Muscle of leg (tissue), 11 donors: Measurements from ENCODE around the gene TNNT1. TPM values are rescaled to one million over a fixed set of nuclear protein-coding genes. Genes with fewer than 3 reads are reported as not detected.
"Not testable (repeated sequence)": the region's sequence is repeated elsewhere in the genome, so short reads cannot be mapped to it uniquely, and the experiment has no call there.

ENCODE experiments used
- DNase-seq: peaks from one replicate; pipeline ENCODE4 v3.0.0; 2013
- H3K27ac ChIP-seq: one replicate; pipeline ENCODE4 v1.5.1; 2013; ENCODE audit warnings: mild to moderate bottlenecking, low read length, control low read depth
- H3K27me3 ChIP-seq: one replicate; pipeline ENCODE4 v1.6.1; 2013; ENCODE audit warnings: low read length; ENCODE audit not compliant: control insufficient read depth, insufficient read depth
- H3K36me3 ChIP-seq: one replicate; pipeline ENCODE4 v1.6.1; 2013; ENCODE audit warnings: low read length; ENCODE audit not compliant: control insufficient read depth, insufficient read depth
- H3K4me1 ChIP-seq: one replicate; pipeline ENCODE4 v1.6.1; 2013; ENCODE audit warnings: low read length; ENCODE audit not compliant: control insufficient read depth, insufficient read depth
- H3K4me3 ChIP-seq: one replicate; pipeline ENCODE4 v1.5.1; 2013; ENCODE audit warnings: low read length, control low read depth
- H3K9me3 ChIP-seq: replicated peaks from 2 replicates; pipeline ENCODE4 v1.6.1; 2013; ENCODE audit warnings: low read depth, low read length; ENCODE audit not compliant: control insufficient read depth
- WGBS: methylation state at CpG from one replicate; pipeline ENCODE4 v1.1.5; 2013; ENCODE audit warnings: missing lambda C conversion rate; ENCODE audit not compliant: insufficient coverage; 5-methylcytosine and 5-hydroxymethylcytosine counted together
- polyA plus RNA-seq, 8 donors: library from polyadenylated mRNA; unstranded; fragments of 120-200 nt; gene quantifications; one replicate each; pipeline versions ENCODE4 v1.2.1 to v1.2.3, GENCODE V29; 2013; ENCODE audit warnings: inconsistent platforms in 1 of 8, low replicate concordance in 1 of 8; ENCODE audit not compliant: insufficient read length in 8 of 8, insufficient read depth in 1 of 8
- total RNA-seq: library from RNA; stranded (reverse); fragments of 120-200 nt; gene quantifications from one replicate; pipeline ENCODE4 v1.2.4, GENCODE V29; 2013

The TNNT1 gene
- total and polyA plus RNA-seq, 9 donors = 387 to 1,171 (median 597) TPM

- H3K27ac ChIP-seq = no peak overlapping the region
- 46% methylated on average over 4 of the region's 4 CpGs for WGBS
- H3K9me3 ChIP-seq = no peaks in the 10 kb centered on the region
- H3K27me3 ChIP-seq = peaks cover 62% of the 10 kb centered on the region
- no peaks in the 10 kb centered on the region for H3K36me3 ChIP-seq
- H3K4me3 ChIP-seq = no peak overlapping the region
- peaks cover 23% of the 10 kb centered on the region for H3K4me1 ChIP-seq
- DNase-seq = no peak
Observed at GRCh38 chr19:55158423-55158822, 9.4 kb upstream of the TNNT1 start.

GRCh38 chr19:55157064-55157908, 8.3 kb upstream of the TNNT1 start, which contains the start of gene TNNI3:
Gene TNNI3 (minus strand): TSS chr19:55157732. CDS start chr19:55157589, 143 bp downstream.
- DNase-seq = no peak
- H3K27me3 ChIP-seq = peaks cover 53% of the 10 kb centered on the region
- no peak within 1 kb of the TSS for H3K4me3 ChIP-seq
- 41% methylated on average over 13 of the region's 39 CpGs for WGBS
- H3K4me1 ChIP-seq = peaks cover 23% of the 10 kb centered on the region
- H3K9me3 ChIP-seq = no peaks in the 10 kb centered on the region
- H3K27ac ChIP-seq = no peak within 1 kb of the TSS
- H3K36me3 ChIP-seq = no peaks in the 10 kb centered on the region

GRCh38 chr19:55156202-55157063, 7.4 kb upstream of the TNNT1 start:
- H3K4me3 ChIP-seq = no peak overlapping the region

GRCh38 chr19:55155784-55156183, 6.8 kb upstream of the TNNT1 start:
- not testable (repeated sequence) for H3K4me3 ChIP-seq, H3K27ac ChIP-seq, H3K9me3 ChIP-seq, DNase-seq, H3K36me3 ChIP-seq
- Histone ChIP-seq H3K27me3 (peaks cover 38% of the 10 kb centered on the region), H3K4me1 (peaks cover 23% of the 10 kb centered on the region)
- 2% methylated on average over 5 of the region's 5 CpGs for WGBS

More at GRCh38 chr19:55156202-55157063, 7.4 kb upstream of the TNNT1 start:
- Histone ChIP-seq H3K27ac (no peak overlapping the region), H3K9me3 (no peaks in the 10 kb centered on the region), H3K4me1 (peaks cover 23% of the 10 kb centered on the region), H3K27me3 (peaks cover 45% of the 10 kb centered on the region), H3K36me3 (no peaks in the 10 kb centered on the region)
- DNase-seq = no peak
- under 1% methylated on average over 36 of the region's 52 CpGs for WGBS

GRCh38 chr19:55153652-55154264, 4.8 kb upstream of the TNNT1 start:
- H3K27ac ChIP-seq = no peak overlapping the region
- no peaks in the 10 kb centered on the region for H3K36me3 ChIP-seq
- no peak for DNase-seq
- H3K9me3 ChIP-seq = no peaks in the 10 kb centered on the region
- 81% methylated on average over 10 of the region's 12 CpGs for WGBS
- H3K27me3 ChIP-seq = peaks cover 33% of the 10 kb centered on the region
- H3K4me1 ChIP-seq = peaks cover 27% of the 10 kb centered on the region
- no peak overlapping the region for H3K4me3 ChIP-seq

GRCh38 chr19:55152017-55152416, 3.0 kb upstream of the TNNT1 start:
- Histone ChIP-seq H3K4me3 (no peak overlapping the region), H3K4me1 (peaks cover 38% of the 10 kb centered on the region), H3K36me3 (no peaks in the 10 kb centered on the region), H3K27me3 (peaks cover 36% of the 10 kb centered on the region), H3K27ac (no peak overlapping the region), H3K9me3 (no peaks in the 10 kb centered on the region)
- no peak for DNase-seq

GRCh38 chr19:55147545-55148251, 1.3 kb downstream of the TNNT1 start:
- Histone ChIP-seq H3K4me1 (peaks cover 36% of the 10 kb centered on the region), H3K36me3 (peaks cover 8% of the 10 kb centered on the region), H3K9me3 (no peaks in the 10 kb centered on the region), H3K27ac (peak overlapping the region; percentile 74), H3K27me3 (peaks cover 54% of the 10 kb centered on the region), H3K4me3 (peak overlapping the region; percentile 38)
- 19% methylated on average over 7 of the region's 9 CpGs for WGBS
- DNase-seq = peak; percentile 84

GRCh38 chr19:55146705-55147273, 2.2 kb downstream of the TNNT1 start:
- H3K4me3 ChIP-seq = peak overlapping the region; percentile 14
- peaks cover 8% of the 10 kb centered on the region for H3K36me3 ChIP-seq
- 0% methylated on average over 10 of the region's 27 CpGs for WGBS
- no peak overlapping the region for H3K27ac ChIP-seq
- peaks cover 36% of the 10 kb centered on the region for H3K4me1 ChIP-seq
- no peaks in the 10 kb centered on the region for H3K9me3 ChIP-seq
- peaks cover 57% of the 10 kb centered on the region for H3K27me3 ChIP-seq
- no peak for DNase-seq

GRCh38 chr19:55146078-55146704, 2.8 kb downstream of the TNNT1 start:
- Histone ChIP-seq H3K4me1 (peaks cover 36% of the 10 kb centered on the region), H3K27me3 (peaks cover 61% of the 10 kb centered on the region), H3K4me3 (peak overlapping the region; percentile 5), H3K9me3 (no peaks in the 10 kb centered on the region), H3K27ac (no peak overlapping the region), H3K36me3 (peaks cover 8% of the 10 kb centered on the region)
- DNase-seq = no peak
- WGBS = 2% methylated on average over 17 of the region's 41 CpGs
